ENCODE measurements around the gene RCOR1. TPM values are rescaled to one million over a fixed set of nuclear protein-coding genes. Genes with fewer than 3 reads are reported as not detected.

RCOR1 gene
- total RNA-seq, 1 donor from 2014 or later: 25.2 TPM

- H3K27me3 Mint-ChIP-seq (ENCODE audit: low read depth): no peaks in the 10 kb centered on the region
- no peaks in the 10 kb centered on the region for H3K4me1 Mint-ChIP-seq (ENCODE audit: low read depth)
- no peak overlapping the region for H3K27ac Mint-ChIP-seq (ENCODE audit: unreplicated experiment)
- no peak for DNase-seq (ENCODE audit: low spot score)
- no peak overlapping the region for H3K4me3 Mint-ChIP-seq (ENCODE audit: unreplicated experiment)
- peaks cover 4% of the 10 kb centered on the region for H3K36me3 Mint-ChIP-seq (ENCODE audit: low read depth)
- no peak for TF ChIP-seq CTCF (IDR thresholded peaks at IDR 0.05)
- H3K9me3 Mint-ChIP-seq (ENCODE audit: low read depth): no peaks in the 10 kb centered on the region
Measured at GRCh38 chr14:102751088-102751487, 158.6 kb downstream of the RCOR1 start.

GRCh38 chr14:102752239-102752847 lies 159.9 kb downstream of the RCOR1 start:
- H3K27ac Mint-ChIP-seq (ENCODE audit: unreplicated experiment): no peak overlapping the region
- no peak overlapping the region for H3K4me3 Mint-ChIP-seq (ENCODE audit: unreplicated experiment)
- TF ChIP-seq CTCF (IDR thresholded peaks at IDR 0.05): no peak
- no peaks in the 10 kb centered on the region for H3K9me3 Mint-ChIP-seq (ENCODE audit: low read depth)
- DNase-seq (ENCODE audit: low spot score): no peak
- H3K36me3 Mint-ChIP-seq (ENCODE audit: low read depth): peaks cover 2% of the 10 kb centered on the region
- no peaks in the 10 kb centered on the region for H3K27me3 Mint-ChIP-seq (ENCODE audit: low read depth)
- H3K4me1 Mint-ChIP-seq (ENCODE audit: low read depth): no peaks in the 10 kb centered on the region

GRCh38 chr14:102754370-102755262 lies 162.2 kb downstream of the RCOR1 start:
- Mint-ChIP-seq H3K9me3 (ENCODE audit: low read depth) (no peaks in the 10 kb centered on the region), H3K36me3 (ENCODE audit: low read depth) (peaks cover 2% of the 10 kb centered on the region), H3K27me3 (ENCODE audit: low read depth) (no peaks in the 10 kb centered on the region), H3K4me1 (ENCODE audit: low read depth) (no peaks in the 10 kb centered on the region), H3K27ac (ENCODE audit: unreplicated experiment) (no peak overlapping the region), H3K4me3 (ENCODE audit: unreplicated experiment) (no peak overlapping the region)
- no peak for TF ChIP-seq CTCF (IDR thresholded peaks at IDR 0.05)
- DNase-seq (ENCODE audit: low spot score): no peak

- Mint-ChIP-seq H3K27me3 (ENCODE audit: low read depth) (peaks cover 3% of the 10 kb centered on the region), H3K4me1 (ENCODE audit: low read depth) (no peaks in the 10 kb centered on the region), H3K27ac (ENCODE audit: unreplicated experiment) (no peak overlapping the region), H3K4me3 (ENCODE audit: unreplicated experiment) (no peak overlapping the region), H3K9me3 (ENCODE audit: low read depth) (no peaks in the 10 kb centered on the region), H3K36me3 (ENCODE audit: low read depth) (peaks cover 2% of the 10 kb centered on the region)
- TF ChIP-seq CTCF (IDR thresholded peaks at IDR 0.05): no peak
- no peak for DNase-seq (ENCODE audit: low spot score)
Measured at GRCh38 chr14:102757646-102758045, 165.2 kb downstream of the RCOR1 start.

- Mint-ChIP-seq H3K9me3 (ENCODE audit: low read depth) (no peaks in the 10 kb centered on the region), H3K4me1 (ENCODE audit: low read depth) (no peaks in the 10 kb centered on the region), H3K36me3 (ENCODE audit: low read depth) (peaks cover 2% of the 10 kb centered on the region), H3K27me3 (ENCODE audit: low read depth) (peaks cover 3% of the 10 kb centered on the region), H3K27ac (ENCODE audit: unreplicated experiment) (no peak overlapping the region), H3K4me3 (ENCODE audit: unreplicated experiment) (no peak overlapping the region)
- DNase-seq (ENCODE audit: low spot score): no peak
- no peak for TF ChIP-seq CTCF (IDR thresholded peaks at IDR 0.05)
Measured at GRCh38 chr14:102758087-102758486, 165.6 kb downstream of the RCOR1 start.
